ENCODE data around the gene ADGRB2. TPM values are rescaled to one million over a fixed set of nuclear protein-coding genes. Genes with fewer than 3 reads are reported as not detected.

Gene ADGRB2
- total RNA-seq, 1 experiment from 2014 or later = 10.9 TPM

DNA sequence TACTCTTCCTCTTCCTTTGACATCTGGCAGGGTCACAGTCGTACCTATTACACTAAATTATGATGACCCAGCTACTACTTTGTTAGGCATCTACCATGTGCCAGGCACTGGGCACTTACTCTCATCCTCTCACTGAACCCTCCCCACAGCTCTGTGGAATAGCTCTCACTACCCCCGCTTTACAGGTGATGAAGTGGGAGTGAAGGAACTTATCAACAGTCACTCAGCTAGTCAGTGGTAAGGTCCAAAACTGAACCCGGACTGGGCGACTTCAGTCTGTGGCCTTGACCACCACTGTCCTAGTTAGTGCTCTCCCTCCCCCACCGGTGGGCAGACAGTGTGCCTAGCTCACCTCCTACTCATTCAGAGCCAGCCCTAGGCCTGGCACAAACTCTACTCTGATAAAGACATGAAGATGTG lies 12.3 kb downstream of the ADGRB2 start:
- no peaks in the 10 kb centered on the region for H3K27me3 ChIP-seq (ENCODE audit: insufficient read depth, low read length)
- H3K27ac ChIP-seq (ENCODE audit: insufficient read length, low read depth, low read length) = no peak overlapping the region
- no peaks in the 10 kb centered on the region for H3K23me2 ChIP-seq (ENCODE audit: insufficient read length, low read depth, low read length, poor library complexity, severe bottlenecking)
- no peak for DNase-seq
- H3K9me3 ChIP-seq (ENCODE audit: control insufficient read depth, low read depth, low read length) = no peaks in the 10 kb centered on the region
- H3K18ac ChIP-seq (ENCODE audit: insufficient read length, low read depth, low read length) = no peak overlapping the region
- peaks cover 7% of the 10 kb centered on the region; the same call in 1 of the 2 replicates for H3K4me1 ChIP-seq (ENCODE audit: insufficient read depth, low read length)
- no peak overlapping the region for H2BK15ac ChIP-seq (ENCODE audit: low read depth, low read length)
- no CpG with 5 or more reads among the region's 5 CpGs for WGBS (ENCODE audit: extremely low coverage, insufficient read length, low lambda C conversion rate)
- H3K56ac ChIP-seq (ENCODE audit: insufficient read length, low read depth, low read length) = no peak overlapping the region
- 0 out of 2 replicates have a peak, but pooled peaks cover 2% of the 10 kb centered on the region for H3K27me3 Mint-ChIP-seq (ENCODE audit: low read depth)
- H3K79me1 ChIP-seq (ENCODE audit: insufficient read depth, low read depth, low read length, poor library complexity, severe bottlenecking) = no peaks in the 10 kb centered on the region
- H3K27ac Mint-ChIP-seq = peak overlapping the region in 1 of 3 experiments; percentile 70; a peak in 2 of 7 replicates
- no peak overlapping the region for H2BK12ac ChIP-seq (ENCODE audit: insufficient read length, low read depth, low read length)
- TF ChIP-seq, protein P1, sequence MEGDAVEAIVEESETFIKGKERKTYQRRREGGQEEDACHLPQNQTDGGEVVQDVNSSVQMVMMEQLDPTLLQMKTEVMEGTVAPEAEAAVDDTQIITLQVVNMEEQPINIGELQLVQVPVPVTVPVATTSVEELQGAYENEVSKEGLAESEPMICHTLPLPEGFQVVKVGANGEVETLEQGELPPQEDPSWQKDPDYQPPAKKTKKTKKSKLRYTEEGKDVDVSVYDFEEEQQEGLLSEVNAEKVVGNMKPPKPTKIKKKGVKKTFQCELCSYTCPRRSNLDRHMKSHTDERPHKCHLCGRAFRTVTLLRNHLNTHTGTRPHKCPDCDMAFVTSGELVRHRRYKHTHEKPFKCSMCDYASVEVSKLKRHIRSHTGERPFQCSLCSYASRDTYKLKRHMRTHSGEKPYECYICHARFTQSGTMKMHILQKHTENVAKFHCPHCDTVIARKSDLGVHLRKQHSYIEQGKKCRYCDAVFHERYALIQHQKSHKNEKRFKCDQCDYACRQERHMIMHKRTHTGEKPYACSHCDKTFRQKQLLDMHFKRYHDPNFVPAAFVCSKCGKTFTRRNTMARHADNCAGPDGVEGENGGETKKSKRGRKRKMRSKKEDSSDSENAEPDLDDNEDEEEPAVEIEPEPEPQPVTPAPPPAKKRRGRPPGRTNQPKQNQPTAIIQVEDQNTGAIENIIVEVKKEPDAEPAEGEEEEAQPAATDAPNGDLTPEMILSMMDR (conservative IDR thresholded peaks at IDR 0.05) = no peak
- no peak overlapping the region for H4K8ac ChIP-seq (replicated peaks; ENCODE audit: insufficient read length, low read depth, low read length)
- H3K14ac ChIP-seq (ENCODE audit: insufficient read depth, low read length) = no peak overlapping the region; the same call in 1 of the 2 replicates
- H3K9me3 Mint-ChIP-seq = no peaks in the 10 kb centered on the region; a peak in 1 of 5 replicates
- H2AK5ac ChIP-seq (ENCODE audit: insufficient read length, low read length) = no peak overlapping the region
- no peak overlapping the region for H2BK20ac ChIP-seq (ENCODE audit: low read depth, low read length, poor library complexity, severe bottlenecking)
- H3K4me2 ChIP-seq (ENCODE audit: insufficient read depth, insufficient read length, low read length) = no peak overlapping the region
- no peak overlapping the region for H3K9ac ChIP-seq (ENCODE audit: extremely low read depth, insufficient read length, low read length)
- no peaks in the 10 kb centered on the region for H3K79me2 ChIP-seq (ENCODE audit: insufficient read depth, low read length)
- no peaks in the 10 kb centered on the region for H4K20me1 ChIP-seq (ENCODE audit: control insufficient read depth, insufficient read depth, insufficient read length)
- H3K36me3 Mint-ChIP-seq (ENCODE audit: insufficient read depth in 1 of 3, low read depth in 3 of 3) = no peaks in the 10 kb centered on the region
- no peak overlapping the region for H2BK120ac ChIP-seq (ENCODE audit: low read depth, low read length, poor library complexity, severe bottlenecking)
- H3K4ac ChIP-seq (ENCODE audit: low read depth, low read length) = no peak overlapping the region
- H3T11ph ChIP-seq (ENCODE audit: low read length) = no peak overlapping the region
- H4K5ac ChIP-seq (ENCODE audit: insufficient read length, low read depth, low read length) = no peak overlapping the region
- no peak overlapping the region for H2BK5ac ChIP-seq (ENCODE audit: insufficient read length, low read length)
- H4K91ac ChIP-seq (ENCODE audit: insufficient read length, low read depth, low read length) = no peak overlapping the region
- H3K4me3 Mint-ChIP-seq = peak overlapping the region in 1 of 2 experiments; percentile 4; a peak in 1 of 5 replicates
- H2AFZ ChIP-seq (ENCODE audit: low read length) = no peak overlapping the region
- H3K23ac ChIP-seq (ENCODE audit: insufficient read length, low read depth, low read length) = no peak overlapping the region
- peaks cover 36 to 40% of the 10 kb centered on the region in 2 experiments for H3K4me1 Mint-ChIP-seq
